HepG2 (cell line): ENCODE measurements around the gene POLDIP3. TPM values are rescaled to one million over a fixed set of nuclear protein-coding genes. Genes with fewer than 3 reads are reported as not detected.

ENCODE experiments used
- CCDC6 ChIP-seq: sonication (generic); formaldehyde crosslinking; IDR thresholded peaks from 2 replicates; pipeline ENCODE4 v1.8.1; 2022; ENCODE audit warnings: mild to moderate bottlenecking, missing genetic modification reagents, moderate library complexity
- DR1 ChIP-seq: sonication (generic); formaldehyde crosslinking; IDR thresholded peaks from 2 replicates; pipeline ENCODE4 v1.8.0; 2021; ENCODE audit warnings: mild to moderate bottlenecking, missing genetic modification reagents, inconsistent platforms
- KDM6A ChIP-seq: IDR thresholded peaks from 2 replicates; pipeline ENCODE4 v1.6.1; 2016; ENCODE audit warnings: low read depth
- SP4 ChIP-seq: sonication (generic); formaldehyde crosslinking; IDR thresholded peaks from 2 replicates; pipeline ENCODE4 v1.8.1; 2023; ENCODE audit warnings: mild to moderate bottlenecking, missing genetic modification reagents
- TGIF2 ChIP-seq: IDR thresholded peaks from 2 replicates; pipeline ENCODE4 v1.6.1; 2016; ENCODE audit warnings: control low read depth, missing compliant biosample characterization
- YEATS2 ChIP-seq: sonication (generic); formaldehyde crosslinking; IDR thresholded peaks from 2 replicates; pipeline ENCODE4 v1.4.0; 2020; ENCODE audit warnings: missing genetic modification reagents, borderline replicate concordance
- ZFAT ChIP-seq: sonication (generic); formaldehyde crosslinking; conservative IDR thresholded peaks from 2 replicates; pipeline ENCODE4 v1.8.1; 2023; ENCODE audit warnings: missing genetic modification reagents, inconsistent platforms
- ZFP36L1 ChIP-seq: sonication (generic); formaldehyde crosslinking; IDR thresholded peaks from 2 replicates; pipeline ENCODE4 v1.8.0; 2022; ENCODE audit warnings: mild to moderate bottlenecking, missing genetic modification reagents, moderate library complexity
- ZNF337 ChIP-seq: sonication (generic); formaldehyde crosslinking; IDR thresholded peaks from 2 replicates; pipeline ENCODE4 v1.5.1; 2020; ENCODE audit warnings: missing genetic modification reagents, low read depth, mild to moderate bottlenecking, borderline replicate concordance
- ZNF660 ChIP-seq: sonication (generic); formaldehyde crosslinking; IDR thresholded peaks from 2 replicates; pipeline ENCODE4 v1.5.1; 2020; ENCODE audit warnings: mild to moderate bottlenecking, low read depth, missing genetic modification reagents, borderline replicate concordance
- ZSCAN21 ChIP-seq: sonication (generic); formaldehyde crosslinking; IDR thresholded peaks from 2 replicates; pipeline ENCODE4 v1.8.0; 2022; ENCODE audit warnings: mild to moderate bottlenecking, missing genetic modification reagents, moderate library complexity, borderline replicate concordance
- polyA plus RNA-seq, 8 experiments: library from polyadenylated mRNA; depleted of rRNA in 3 of 8; stranded (reverse) in 7 of 8; unstranded in 1 of 8; fragments of >200 nt; fragmentation: Illumina TruSeq in 4 of 8; extraction: Trizol in 4 of 8; gene quantifications; 2 replicates each; pipeline versions ENCODE4 v1.2.1 to v1.2.3, GENCODE V29; 2011 to 2016; ENCODE audit warnings: low read depth in 4 of 8, missing spikeins in 1 of 8, mixed read lengths in 1 of 8; ENCODE audit not compliant: insufficient read depth in 1 of 8
- total RNA-seq, 5 experiments: library from RNA; depleted of rRNA; stranded (reverse); fragments of >200 nt; fragmentation: Illumina TruSeq; extraction: Trizol; gene quantifications; 2 replicates each; pipeline ENCODE4 v1.2.3, GENCODE V29; 2016; ENCODE audit warnings: low read depth in 1 of 5
- TF ChIP-seq, protein P1 (sequence below), 2 experiments: IDR thresholded peaks; 2 replicates each; pipeline ENCODE4 v1.6.1; 2011 to 2012; ENCODE audit warnings: low read length in 2 of 2, borderline replicate concordance in 1 of 2, low read depth in 1 of 2, mild to moderate bottlenecking in 1 of 2, moderate library complexity in 1 of 2
- TF ChIP-seq, protein P2 (sequence below): sonication (generic); formaldehyde crosslinking; IDR thresholded peaks from 2 replicates; pipeline ENCODE4 v1.5.0; 2020; ENCODE audit warnings: mild to moderate bottlenecking, missing genetic modification reagents, borderline replicate concordance
- TF ChIP-seq, protein P3 (sequence below): sonication (generic); formaldehyde crosslinking; IDR thresholded peaks from 2 replicates; pipeline ENCODE4 v1.8.0; 2022; ENCODE audit warnings: low read depth, missing genetic modification reagents
- TF ChIP-seq, protein P4 (sequence below): sonication (generic); formaldehyde crosslinking; IDR thresholded peaks from 2 replicates; pipeline ENCODE4 v1.4.0; 2020; ENCODE audit warnings: missing genetic modification reagents
- TF ChIP-seq, protein P5 (sequence below): sonication (generic); formaldehyde crosslinking; IDR thresholded peaks from 2 replicates; pipeline ENCODE4 v1.4.0; 2020; ENCODE audit warnings: missing genetic modification reagents, borderline replicate concordance

The POLDIP3 gene
- total and polyA plus RNA-seq, 2 of the 13 experiments (the other 11 are each of a cell fraction or from before 2014, with no cell fraction given), result 45.8 to 47.4 TPM

DNA sequence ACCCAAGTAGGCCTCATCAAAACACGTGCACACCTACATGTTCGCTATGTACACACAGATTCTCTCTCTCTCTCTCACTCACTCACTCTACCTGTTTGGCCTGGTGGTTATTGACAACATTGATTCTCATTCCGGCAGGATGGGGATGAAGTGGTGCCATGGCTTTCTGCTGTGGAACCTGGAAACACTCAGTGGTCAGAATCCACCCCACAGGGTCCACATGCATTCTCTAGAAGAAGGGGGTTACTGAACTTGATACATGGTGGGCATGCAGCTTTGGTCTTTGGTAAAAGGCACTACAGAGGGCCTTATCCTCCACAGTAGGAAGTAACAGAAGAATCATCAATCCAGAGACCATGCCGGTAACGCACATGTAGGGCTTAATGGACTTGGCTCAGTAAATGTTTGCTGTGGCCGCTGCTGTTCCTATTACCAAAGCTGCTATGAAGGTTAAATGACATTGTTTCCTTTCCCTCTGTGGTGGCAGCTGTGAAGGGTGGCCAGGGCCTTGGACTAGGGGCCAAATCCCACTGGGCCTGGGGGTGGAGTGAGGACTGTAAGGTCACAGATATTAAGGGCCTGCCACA, 12.7 kb downstream of the POLDIP3 start (continued):
- TF ChIP-seq, protein P1, sequence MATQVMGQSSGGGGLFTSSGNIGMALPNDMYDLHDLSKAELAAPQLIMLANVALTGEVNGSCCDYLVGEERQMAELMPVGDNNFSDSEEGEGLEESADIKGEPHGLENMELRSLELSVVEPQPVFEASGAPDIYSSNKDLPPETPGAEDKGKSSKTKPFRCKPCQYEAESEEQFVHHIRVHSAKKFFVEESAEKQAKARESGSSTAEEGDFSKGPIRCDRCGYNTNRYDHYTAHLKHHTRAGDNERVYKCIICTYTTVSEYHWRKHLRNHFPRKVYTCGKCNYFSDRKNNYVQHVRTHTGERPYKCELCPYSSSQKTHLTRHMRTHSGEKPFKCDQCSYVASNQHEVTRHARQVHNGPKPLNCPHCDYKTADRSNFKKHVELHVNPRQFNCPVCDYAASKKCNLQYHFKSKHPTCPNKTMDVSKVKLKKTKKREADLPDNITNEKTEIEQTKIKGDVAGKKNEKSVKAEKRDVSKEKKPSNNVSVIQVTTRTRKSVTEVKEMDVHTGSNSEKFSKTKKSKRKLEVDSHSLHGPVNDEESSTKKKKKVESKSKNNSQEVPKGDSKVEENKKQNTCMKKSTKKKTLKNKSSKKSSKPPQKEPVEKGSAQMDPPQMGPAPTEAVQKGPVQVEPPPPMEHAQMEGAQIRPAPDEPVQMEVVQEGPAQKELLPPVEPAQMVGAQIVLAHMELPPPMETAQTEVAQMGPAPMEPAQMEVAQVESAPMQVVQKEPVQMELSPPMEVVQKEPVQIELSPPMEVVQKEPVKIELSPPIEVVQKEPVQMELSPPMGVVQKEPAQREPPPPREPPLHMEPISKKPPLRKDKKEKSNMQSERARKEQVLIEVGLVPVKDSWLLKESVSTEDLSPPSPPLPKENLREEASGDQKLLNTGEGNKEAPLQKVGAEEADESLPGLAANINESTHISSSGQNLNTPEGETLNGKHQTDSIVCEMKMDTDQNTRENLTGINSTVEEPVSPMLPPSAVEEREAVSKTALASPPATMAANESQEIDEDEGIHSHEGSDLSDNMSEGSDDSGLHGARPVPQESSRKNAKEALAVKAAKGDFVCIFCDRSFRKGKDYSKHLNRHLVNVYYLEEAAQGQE (IDR thresholded peaks at IDR 0.05; ENCODE audit: borderline replicate concordance in 1 of 2, low read depth in 1 of 2, low read length in 2 of 2), result peak in 1 of 2 experiments; percentile 46; a peak in 1 of 4 replicates
- TF ChIP-seq, protein P2, sequence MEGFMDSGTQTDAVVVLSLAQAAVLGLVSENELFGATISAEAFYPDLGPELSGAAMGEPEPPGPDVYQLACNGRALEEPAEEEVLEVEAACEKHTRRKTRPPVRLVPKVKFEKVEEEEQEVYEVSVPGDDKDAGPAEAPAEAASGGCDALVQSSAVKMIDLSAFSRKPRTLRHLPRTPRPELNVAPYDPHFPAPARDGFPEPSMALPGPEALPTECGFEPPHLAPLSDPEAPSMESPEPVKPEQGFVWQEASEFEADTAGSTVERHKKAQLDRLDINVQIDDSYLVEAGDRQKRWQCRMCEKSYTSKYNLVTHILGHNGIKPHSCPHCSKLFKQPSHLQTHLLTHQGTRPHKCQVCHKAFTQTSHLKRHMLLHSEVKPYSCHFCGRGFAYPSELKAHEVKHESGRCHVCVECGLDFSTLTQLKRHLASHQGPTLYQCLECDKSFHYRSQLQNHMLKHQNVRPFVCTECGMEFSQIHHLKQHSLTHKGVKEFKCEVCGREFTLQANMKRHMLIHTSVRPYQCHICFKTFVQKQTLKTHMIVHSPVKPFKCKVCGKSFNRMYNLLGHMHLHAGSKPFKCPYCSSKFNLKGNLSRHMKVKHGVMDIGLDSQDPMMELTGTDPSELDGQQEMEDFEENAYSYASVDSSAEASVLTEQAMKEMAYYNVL (CRISPR knock-in tag), result peak; percentile 89
- TF ChIP-seq YEATS2 (CRISPR knock-in tag), result no peak
- TF ChIP-seq DR1 (CRISPR knock-in tag), result no peak
- TF ChIP-seq CCDC6, result no peak; the same call in 1 of the 2 replicates
- TF ChIP-seq, protein P3, sequence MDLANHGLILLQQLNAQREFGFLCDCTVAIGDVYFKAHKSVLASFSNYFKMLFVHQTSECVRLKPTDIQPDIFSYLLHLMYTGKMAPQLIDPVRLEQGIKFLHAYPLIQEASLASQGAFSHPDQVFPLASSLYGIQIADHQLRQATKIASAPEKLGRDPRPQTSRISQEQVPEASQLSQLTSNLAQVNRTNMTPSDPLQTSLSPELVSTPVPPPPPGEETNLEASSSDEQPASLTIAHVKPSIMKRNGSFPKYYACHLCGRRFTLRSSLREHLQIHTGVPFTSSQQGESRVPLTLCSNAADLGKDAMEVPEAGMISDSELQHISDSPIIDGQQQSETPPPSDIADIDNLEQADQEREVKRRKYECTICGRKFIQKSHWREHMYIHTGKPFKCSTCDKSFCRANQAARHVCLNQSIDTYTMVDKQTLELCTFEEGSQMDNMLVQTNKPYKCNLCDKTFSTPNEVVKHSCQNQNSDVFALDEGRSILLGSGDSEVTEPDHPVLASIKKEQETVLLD (CRISPR knock-in tag), result peak; percentile 44; the same call in 1 of the 2 replicates
- TF ChIP-seq, protein P4, sequence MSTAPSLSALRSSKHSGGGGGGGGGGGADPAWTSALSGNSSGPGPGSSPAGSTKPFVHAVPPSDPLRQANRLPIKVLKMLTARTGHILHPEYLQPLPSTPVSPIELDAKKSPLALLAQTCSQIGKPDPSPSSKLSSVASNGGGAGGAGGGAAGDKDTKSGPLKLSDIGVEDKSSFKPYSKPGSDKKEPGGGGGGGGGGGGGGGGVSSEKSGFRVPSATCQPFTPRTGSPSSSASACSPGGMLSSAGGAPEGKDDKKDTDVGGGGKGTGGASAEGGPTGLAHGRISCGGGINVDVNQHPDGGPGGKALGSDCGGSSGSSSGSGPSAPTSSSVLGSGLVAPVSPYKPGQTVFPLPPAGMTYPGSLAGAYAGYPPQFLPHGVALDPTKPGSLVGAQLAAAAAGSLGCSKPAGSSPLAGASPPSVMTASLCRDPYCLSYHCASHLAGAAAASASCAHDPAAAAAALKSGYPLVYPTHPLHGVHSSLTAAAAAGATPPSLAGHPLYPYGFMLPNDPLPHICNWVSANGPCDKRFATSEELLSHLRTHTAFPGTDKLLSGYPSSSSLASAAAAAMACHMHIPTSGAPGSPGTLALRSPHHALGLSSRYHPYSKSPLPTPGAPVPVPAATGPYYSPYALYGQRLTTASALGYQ (CRISPR knock-in tag), result no peak
- TF ChIP-seq ZNF337 (CRISPR knock-in tag), result 0 out of 2 replicates have a peak, but pooled peaks have one; percentile 72
- TF ChIP-seq KDM6A, result peak; percentile 43; the same call in 1 of the 2 replicates
- TF ChIP-seq, protein P5, sequence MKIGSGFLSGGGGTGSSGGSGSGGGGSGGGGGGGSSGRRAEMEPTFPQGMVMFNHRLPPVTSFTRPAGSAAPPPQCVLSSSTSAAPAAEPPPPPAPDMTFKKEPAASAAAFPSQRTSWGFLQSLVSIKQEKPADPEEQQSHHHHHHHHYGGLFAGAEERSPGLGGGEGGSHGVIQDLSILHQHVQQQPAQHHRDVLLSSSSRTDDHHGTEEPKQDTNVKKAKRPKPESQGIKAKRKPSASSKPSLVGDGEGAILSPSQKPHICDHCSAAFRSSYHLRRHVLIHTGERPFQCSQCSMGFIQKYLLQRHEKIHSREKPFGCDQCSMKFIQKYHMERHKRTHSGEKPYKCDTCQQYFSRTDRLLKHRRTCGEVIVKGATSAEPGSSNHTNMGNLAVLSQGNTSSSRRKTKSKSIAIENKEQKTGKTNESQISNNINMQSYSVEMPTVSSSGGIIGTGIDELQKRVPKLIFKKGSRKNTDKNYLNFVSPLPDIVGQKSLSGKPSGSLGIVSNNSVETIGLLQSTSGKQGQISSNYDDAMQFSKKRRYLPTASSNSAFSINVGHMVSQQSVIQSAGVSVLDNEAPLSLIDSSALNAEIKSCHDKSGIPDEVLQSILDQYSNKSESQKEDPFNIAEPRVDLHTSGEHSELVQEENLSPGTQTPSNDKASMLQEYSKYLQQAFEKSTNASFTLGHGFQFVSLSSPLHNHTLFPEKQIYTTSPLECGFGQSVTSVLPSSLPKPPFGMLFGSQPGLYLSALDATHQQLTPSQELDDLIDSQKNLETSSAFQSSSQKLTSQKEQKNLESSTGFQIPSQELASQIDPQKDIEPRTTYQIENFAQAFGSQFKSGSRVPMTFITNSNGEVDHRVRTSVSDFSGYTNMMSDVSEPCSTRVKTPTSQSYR (CRISPR knock-in tag), result peak; percentile 71; the same call in 1 of the 2 replicates
- no peak for TF ChIP-seq ZSCAN21 (CRISPR knock-in tag)
- no peak for TF ChIP-seq ZFP36L1 (CRISPR knock-in tag)
- no peak for TF ChIP-seq TGIF2 (CRISPR knock-in tag)
- TF ChIP-seq ZNF660 (CRISPR knock-in tag), result no peak
- TF ChIP-seq SP4 (CRISPR knock-in tag), result 0 out of 2 replicates have a peak, but pooled peaks have one; percentile 33
- TF ChIP-seq ZFAT (CRISPR knock-in tag), result no peak
